HG03135 (cell line): ENCODE measurements around the gene DNAJC25.
"Not testable (repeated sequence)": the region's sequence is repeated elsewhere in the genome, so short reads cannot be mapped to it uniquely, and the experiment has no call there.

ENCODE experiments used
- ATAC-seq: cut with Tn5 transposase; IDR thresholded peaks from one replicate; pipeline ENCODE4 v1.9.1; 2021; ENCODE audit warnings: mild to moderate bottlenecking, moderate library complexity; ENCODE audit not compliant: unreplicated experiment

DNAJC25 gene

GRCh38 chr9:111631214-111631971 lies at the start of gene DNAJC25:
Gene DNAJC25, plus strand, starts transcription at chr9:111631334. Its CDS starts 74 bp downstream, at chr9:111631408.
- ATAC-seq, result peak; percentile 98

- ATAC-seq, result no peak
Observed at GRCh38 chr9:111582888-111583287, 48.2 kb upstream of the DNAJC25 start.

- no peak for ATAC-seq
Observed at GRCh38 chr9:111586378-111586777, 44.8 kb upstream of the DNAJC25 start.

- no peak for ATAC-seq
Observed at GRCh38 chr9:111588846-111589245, 42.3 kb upstream of the DNAJC25 start.

GRCh38 chr9:111597852-111598732 lies 33.0 kb upstream of the DNAJC25 start:
- no peak for ATAC-seq

- no peak for ATAC-seq
Observed at GRCh38 chr9:111598733-111599091, 32.4 kb upstream of the DNAJC25 start.

GRCh38 chr9:111599092-111599954 lies 31.8 kb upstream of the DNAJC25 start, which contains the start of gene PTGR1:
Gene PTGR1, minus strand, starts transcription at chr9:111599647. Its CDS starts 2,225 bp downstream, at chr9:111597422.
- ATAC-seq, result no peak

GRCh38 chr9:111599955-111600343 lies 31.2 kb upstream of the DNAJC25 start:
- ATAC-seq, result no peak

- no peak for ATAC-seq
Observed at GRCh38 chr9:111601237-111602018, 29.7 kb upstream of the DNAJC25 start.

GRCh38 chr9:111603041-111603440 lies 28.1 kb upstream of the DNAJC25 start:
- ATAC-seq, result no peak

GRCh38 chr9:111604054-111604615 lies 27.0 kb upstream of the DNAJC25 start:
- no peak for ATAC-seq

GRCh38 chr9:111605041-111605559 lies 26.0 kb upstream of the DNAJC25 start:
- no peak for ATAC-seq

GRCh38 chr9:111610149-111610548 lies 21.0 kb upstream of the DNAJC25 start:
- ATAC-seq, result no peak

GRCh38 chr9:111610845-111611244 lies 20.3 kb upstream of the DNAJC25 start:
- no peak for ATAC-seq

- ATAC-seq, result no peak
Observed at GRCh38 chr9:111613436-111614040, 17.6 kb upstream of the DNAJC25 start.

- ATAC-seq, result no peak
Observed at GRCh38 chr9:111615928-111616327, 15.2 kb upstream of the DNAJC25 start.

- not testable (repeated sequence) for ATAC-seq
Observed at GRCh38 chr9:111617349-111617748, 13.8 kb upstream of the DNAJC25 start.

- ATAC-seq, result no peak
Observed at GRCh38 chr9:111621895-111622480, 9.1 kb upstream of the DNAJC25 start.

GRCh38 chr9:111622626-111623025 lies 8.5 kb upstream of the DNAJC25 start:
- ATAC-seq, result no peak
